PC-3 (cell line): ENCODE results near the gene GALNT14. TPM values are rescaled to one million over a fixed set of nuclear protein-coding genes. Genes with fewer than 3 reads are reported as not detected.
"Not testable (repeated sequence)": the region's sequence is repeated elsewhere in the genome, so short reads cannot be mapped to it uniquely, and the experiment has no call there.

Source experiments
- ATAC-seq: fragments of 200-7000 bp; cut with Tn5 transposase; 2 replicates; pipeline ENCODE4 v1.9.1; 2020; ENCODE audit warnings: mild to moderate bottlenecking, moderate library complexity
- BruUV-seq: library from RNA; stranded (reverse); fragments of 400-500 nt; replicated peaks from 2 replicates; lab custom pipeline; 2021; lab: Mats Ljungman, UMichigan
- CTCF ChIA-PET: fragments of 300-600 bp; sonication (Branson Sonifier 250); formaldehyde crosslinking; loops from one replicate; lab custom pipeline; 2022; ENCODE audit warnings: antibody characterized with exemption; lab: Charles Lee
- POLR2A ChIA-PET: fragments of 300-600 bp; sonication (Branson Sonifier 250); formaldehyde crosslinking; loops from one replicate; lab custom pipeline; 2022; ENCODE audit warnings: antibody characterized with exemption; ENCODE audit not compliant: unreplicated experiment; lab: Charles Lee
- DNase-seq: peaks from one replicate; pipeline ENCODE4 v3.0.0-alpha.2; 2015
- H2AFZ ChIP-seq: fragments of 300-600 bp; sonication (generic); 2 replicates; pipeline ENCODE4 v1.6.0; 2016; ENCODE audit warnings: antibody characterized with exemption, low read length
- H3F3A ChIP-seq: fragments of 300-600 bp; sonication (generic); one replicate; pipeline ENCODE4 v1.6.0; 2017; ENCODE audit warnings: antibody characterized with exemption, low read length, control low read depth, mild to moderate bottlenecking; ENCODE audit not compliant: unreplicated experiment
- H3K27ac ChIP-seq: fragments of 300-600 bp; sonication (generic); 2 replicates; pipeline ENCODE4 v1.5.1; 2016; ENCODE audit warnings: mild to moderate bottlenecking, low read length
- H3K27me3 ChIP-seq: fragments of 300-600 bp; sonication (generic); 2 replicates; pipeline ENCODE4 v1.6.1; 2016; ENCODE audit warnings: low read length, mixed read lengths
- H3K36me3 ChIP-seq: fragments of 300-600 bp; sonication (generic); 2 replicates; pipeline ENCODE4 v1.6.1; 2016; ENCODE audit warnings: low read depth, mixed run types, low read length, mixed read lengths
- H3K4me1 ChIP-seq: fragments of 300-600 bp; sonication (generic); 2 replicates; pipeline ENCODE4 v1.5.1; 2016; ENCODE audit warnings: low read length; ENCODE audit not compliant: insufficient read depth
- H3K4me2 ChIP-seq: fragments of 300-600 bp; sonication (generic); 2 replicates; pipeline ENCODE4 v1.6.0; 2016; ENCODE audit warnings: low read length
- H3K4me3 ChIP-seq: fragments of 300-600 bp; sonication (generic); 2 replicates; pipeline ENCODE4 v1.5.1; 2016; ENCODE audit warnings: mild to moderate bottlenecking, low read length, mixed read lengths
- H3K79me2 ChIP-seq: fragments of 300-600 bp; sonication (generic); 2 replicates; pipeline ENCODE4 v1.6.1; 2017; ENCODE audit warnings: low read length, mixed read lengths
- H3K9ac ChIP-seq: fragments of 300-600 bp; sonication (generic); 2 replicates; pipeline ENCODE4 v1.6.0; 2016; ENCODE audit warnings: mild to moderate bottlenecking, low read length
- H3K9me2 ChIP-seq: fragments of 300-600 bp; sonication (generic); replicated peaks from 2 replicates; pipeline ENCODE4 v1.6.1; 2016; ENCODE audit warnings: mixed run types, low read length, mixed read lengths
- H3K9me3 ChIP-seq: fragments of 300-600 bp; sonication (generic); 2 replicates; pipeline ENCODE4 v1.6.1; 2016; ENCODE audit warnings: low read length, mixed read lengths
- H4K20me1 ChIP-seq: fragments of 300-600 bp; sonication (generic); 2 replicates; pipeline ENCODE4 v1.6.1; 2016; ENCODE audit warnings: low read length, mixed read lengths
- EZH2 ChIP-seq: fragments of 300-600 bp; sonication (generic); IDR thresholded peaks from one replicate; pipeline ENCODE4 v1.6.1; 2017; ENCODE audit warnings: antibody characterized with exemption, mild to moderate bottlenecking, low read length; ENCODE audit not compliant: unreplicated experiment
- EZH2phosphoT487 ChIP-seq: fragments of 300-600 bp; sonication (generic); IDR thresholded peaks from 2 replicates; pipeline ENCODE4 v1.6.1; 2018; ENCODE audit warnings: mild to moderate bottlenecking, antibody characterized with exemption, low read length, borderline replicate concordance
- intact Hi-C: fragments of 100-400 bp; cut with micrococcal nuclease; formaldehyde crosslinking; loops from 2 replicates; pipeline ENCODE4 v1.9.0; 2023
- total RNA-seq: library from RNA; depleted of rRNA; stranded (reverse); fragments of >200 nt; gene quantifications from 2 replicates; pipeline ENCODE4 v1.2.3, GENCODE V29; 2014
- TF ChIP-seq, protein P1 (sequence below): fragments of 300-600 bp; sonication (generic); conservative IDR thresholded peaks from 2 replicates; pipeline ENCODE4 v1.5.1; 2017; ENCODE audit warnings: antibody characterized with exemption, low read depth, mild to moderate bottlenecking, low read length

The GALNT14 gene
- total RNA-seq, 1 experiment from 2014 or later: 10.2 TPM

DNA sequence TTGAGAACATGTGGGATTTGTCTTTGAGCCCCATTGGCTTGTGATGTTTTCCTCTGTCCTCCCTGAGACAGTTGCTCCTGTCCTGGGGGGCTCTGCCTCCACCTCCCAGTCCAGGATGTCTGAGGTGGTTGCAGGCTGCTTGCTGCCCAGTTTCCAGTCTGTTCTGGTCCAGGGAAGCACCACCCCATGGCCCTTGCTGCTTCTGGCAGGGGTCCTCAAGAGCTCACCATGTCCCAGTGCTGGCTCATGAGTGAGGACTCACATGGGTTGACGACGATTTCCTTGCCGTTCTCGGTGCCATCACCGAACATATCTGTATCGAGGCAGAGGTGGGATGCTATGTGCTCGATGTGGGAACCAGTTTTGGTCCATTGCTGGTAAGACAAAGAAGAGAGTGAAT lies 227.6 kb downstream of the GALNT14 start:
- ChIA-PET POLR2A (no interaction called here), CTCF (no interaction called here)
- Histone ChIP-seq H3K4me2 (no peak overlapping the region), H4K20me1 (no peaks in the 10 kb centered on the region), H3K4me1 (no peaks in the 10 kb centered on the region), H3F3A (no peaks in the 10 kb centered on the region), H3K79me2 (no peaks in the 10 kb centered on the region), H3K9me3 (no peaks in the 10 kb centered on the region), H3K4me3 (no peak overlapping the region), H3K36me3 (no peaks in the 10 kb centered on the region), H3K9ac (no peak overlapping the region), H3K27ac (no peak overlapping the region), H2AFZ (no peak overlapping the region), H3K27me3 (no peaks in the 10 kb centered on the region), H3K9me2 (no peaks in the 10 kb centered on the region)
- no peak for ATAC-seq
- TF ChIP-seq EZH2 (no peak), EZH2phosphoT487 (no peak)
- TF ChIP-seq, protein P1, sequence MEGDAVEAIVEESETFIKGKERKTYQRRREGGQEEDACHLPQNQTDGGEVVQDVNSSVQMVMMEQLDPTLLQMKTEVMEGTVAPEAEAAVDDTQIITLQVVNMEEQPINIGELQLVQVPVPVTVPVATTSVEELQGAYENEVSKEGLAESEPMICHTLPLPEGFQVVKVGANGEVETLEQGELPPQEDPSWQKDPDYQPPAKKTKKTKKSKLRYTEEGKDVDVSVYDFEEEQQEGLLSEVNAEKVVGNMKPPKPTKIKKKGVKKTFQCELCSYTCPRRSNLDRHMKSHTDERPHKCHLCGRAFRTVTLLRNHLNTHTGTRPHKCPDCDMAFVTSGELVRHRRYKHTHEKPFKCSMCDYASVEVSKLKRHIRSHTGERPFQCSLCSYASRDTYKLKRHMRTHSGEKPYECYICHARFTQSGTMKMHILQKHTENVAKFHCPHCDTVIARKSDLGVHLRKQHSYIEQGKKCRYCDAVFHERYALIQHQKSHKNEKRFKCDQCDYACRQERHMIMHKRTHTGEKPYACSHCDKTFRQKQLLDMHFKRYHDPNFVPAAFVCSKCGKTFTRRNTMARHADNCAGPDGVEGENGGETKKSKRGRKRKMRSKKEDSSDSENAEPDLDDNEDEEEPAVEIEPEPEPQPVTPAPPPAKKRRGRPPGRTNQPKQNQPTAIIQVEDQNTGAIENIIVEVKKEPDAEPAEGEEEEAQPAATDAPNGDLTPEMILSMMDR: no peak
- intact Hi-C loops: no loop called here
- no peak for DNase-seq
- BruUV-seq: no TSS peak

DNA sequence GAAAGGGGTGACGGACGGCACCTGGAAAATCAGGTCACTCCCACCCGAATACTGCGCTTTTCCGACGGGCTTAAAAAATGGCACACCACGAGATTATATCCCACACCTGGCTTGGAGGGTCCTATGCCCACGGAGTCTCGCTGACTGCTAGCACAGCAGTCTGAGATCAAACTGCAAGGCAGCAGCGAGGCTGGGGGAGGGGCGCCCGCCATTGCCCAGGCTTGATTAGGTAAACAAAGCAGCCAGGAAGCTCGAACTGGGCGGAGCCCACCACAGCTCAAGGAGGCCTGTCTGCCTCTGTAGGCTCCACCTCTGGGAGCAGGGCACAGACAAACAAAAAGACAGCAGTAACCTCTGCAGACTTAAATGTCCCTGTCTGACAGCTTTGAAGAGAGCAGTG lies 233.8 kb downstream of the GALNT14 start:
- H3K36me3 ChIP-seq, intact Hi-C loops, H4K20me1 ChIP-seq, H3F3A ChIP-seq, BruUV-seq, H3K27ac ChIP-seq, DNase-seq, H3K4me2 ChIP-seq, CTCF ChIA-PET, H2AFZ ChIP-seq, H3K27me3 ChIP-seq, H3K79me2 ChIP-seq, H3K9ac ChIP-seq, ATAC-seq, H3K4me1 ChIP-seq, H3K9me3 ChIP-seq, POLR2A ChIA-PET, H3K4me3 ChIP-seq, H3K9me2 ChIP-seq: not testable (repeated sequence)

DNA sequence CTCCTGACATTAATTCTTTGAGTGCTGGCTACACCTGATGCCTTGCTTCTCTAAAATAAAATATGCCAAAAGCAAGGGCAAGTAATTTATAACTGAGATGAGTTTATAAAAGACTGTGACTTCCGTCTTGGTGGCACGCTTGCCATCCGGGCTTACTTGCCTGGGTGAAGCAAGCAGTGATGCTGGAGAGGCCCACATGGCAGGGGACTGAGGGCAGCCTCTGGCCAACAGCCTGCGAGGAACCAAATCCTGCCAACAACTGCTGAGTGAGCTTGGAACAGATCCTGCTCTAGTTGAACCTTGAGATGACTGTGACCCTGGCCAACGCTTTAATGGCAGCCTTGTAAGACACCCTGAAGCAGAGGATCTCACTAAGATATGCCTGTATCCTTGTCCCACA lies 234.9 kb downstream of the GALNT14 start:
- no peak for DNase-seq
- no TSS peak for BruUV-seq
- Histone ChIP-seq H4K20me1 (no peaks in the 10 kb centered on the region), H3K36me3 (no peaks in the 10 kb centered on the region), H3K4me2 (no peak overlapping the region), H3K9ac (no peak overlapping the region), H3K9me3 (no peaks in the 10 kb centered on the region), H3K27ac (no peak overlapping the region), H3K27me3 (peaks cover 18% of the 10 kb centered on the region), H2AFZ (no peak overlapping the region), H3K4me1 (no peaks in the 10 kb centered on the region), H3K9me2 (no peaks in the 10 kb centered on the region), H3K79me2 (no peaks in the 10 kb centered on the region), H3K4me3 (no peak overlapping the region), H3F3A (no peaks in the 10 kb centered on the region)
- intact Hi-C loops: no loop called here
- CTCF ChIA-PET: no interaction called here
- no peak for ATAC-seq
- POLR2A ChIA-PET: no interaction called here
- TF ChIP-seq EZH2phosphoT487 (no peak), EZH2 (no peak)
- TF ChIP-seq, protein P1: no peak
